D341Med (cell line): Measurements from ENCODE around the gene PPP1R13L.
A peak's percentile ranks its signal among the peaks of the same experiment; 100 is the strongest.
"Not testable (repeated sequence)": the region's sequence is repeated elsewhere in the genome, so short reads cannot be mapped to it uniquely, and the experiment has no call there.

Experiments used
- DNase-seq: peaks from one replicate; pipeline ENCODE4 v3.0.0; 2012; ENCODE audit warnings: low spot score

The PPP1R13L gene

DNA sequence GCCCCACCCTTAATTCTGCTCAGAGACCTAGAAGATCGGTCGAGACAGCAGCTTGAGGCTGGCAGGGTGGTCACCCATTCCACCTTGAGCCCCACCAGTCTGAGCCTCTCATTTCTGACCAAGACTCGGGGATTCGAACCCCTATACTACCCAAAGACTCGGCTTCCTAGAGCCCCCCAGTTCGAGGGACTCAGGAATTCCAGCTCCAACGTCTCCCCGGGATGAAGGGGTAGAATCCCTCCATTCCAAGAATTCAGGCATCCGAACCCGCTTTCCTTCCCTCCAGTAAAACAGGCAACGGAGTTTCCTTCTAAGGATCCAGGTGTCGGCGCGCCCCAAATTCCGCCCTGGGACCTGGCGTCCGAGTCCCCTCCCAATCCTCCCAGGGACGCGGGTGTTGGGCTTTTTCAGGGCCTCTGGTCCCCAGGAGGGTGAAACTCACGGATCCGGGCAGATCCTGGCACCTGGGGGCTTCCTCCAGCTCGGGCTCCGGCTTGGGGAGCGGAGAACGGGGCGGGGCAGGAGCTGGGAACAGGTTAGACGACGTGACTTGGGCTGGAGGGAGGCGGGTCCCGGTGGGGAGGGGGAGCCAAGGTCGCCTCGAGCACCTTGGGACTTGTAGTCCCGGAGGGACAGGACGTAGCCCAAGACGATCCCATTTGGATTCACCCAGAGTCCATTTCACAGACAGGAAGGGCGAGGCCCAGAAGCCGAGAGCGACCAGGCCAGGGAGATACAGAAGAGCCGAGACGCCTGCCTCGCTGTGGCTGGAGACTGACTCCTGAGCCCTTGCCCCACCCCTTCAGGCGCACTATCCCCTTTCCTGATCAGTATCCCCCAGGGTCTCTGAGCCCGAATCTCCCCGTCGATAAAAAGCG lies at the start of gene PPP1R13L:
Gene PPP1R13L, minus strand, starts transcription at position 513 of the 878 bp plus-strand sequence. CDS start 6,751 bp downstream, outside the sequence.
- DNase-seq, result peak; percentile 87

DNA sequence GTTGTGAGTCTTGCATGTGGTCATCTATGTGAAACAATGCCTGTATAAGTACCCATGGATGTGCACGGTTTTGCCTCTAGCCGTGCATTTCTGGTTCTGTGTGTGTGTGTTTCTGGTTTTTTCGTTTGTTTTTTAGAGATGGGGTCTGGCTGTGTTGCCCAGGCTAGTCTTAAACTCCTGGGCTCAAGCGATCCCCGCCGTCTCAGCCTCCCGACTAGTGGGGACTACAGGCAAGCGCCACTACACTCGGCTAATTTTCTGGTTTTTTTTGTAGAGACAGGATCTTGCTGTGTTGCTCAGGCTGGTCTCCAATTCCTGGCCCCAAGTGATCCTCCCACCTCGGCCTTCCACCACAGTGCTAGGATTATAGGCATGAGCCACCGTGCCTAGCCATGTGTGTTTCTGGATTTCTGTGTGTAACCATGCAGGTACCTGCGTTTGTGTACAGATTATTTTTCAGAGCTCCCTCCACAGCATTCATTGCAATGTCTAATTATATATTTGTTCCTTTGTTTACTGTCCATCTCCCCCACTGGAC lies 47.0 kb upstream of the PPP1R13L start:
- DNase-seq, result no peak

DNA sequence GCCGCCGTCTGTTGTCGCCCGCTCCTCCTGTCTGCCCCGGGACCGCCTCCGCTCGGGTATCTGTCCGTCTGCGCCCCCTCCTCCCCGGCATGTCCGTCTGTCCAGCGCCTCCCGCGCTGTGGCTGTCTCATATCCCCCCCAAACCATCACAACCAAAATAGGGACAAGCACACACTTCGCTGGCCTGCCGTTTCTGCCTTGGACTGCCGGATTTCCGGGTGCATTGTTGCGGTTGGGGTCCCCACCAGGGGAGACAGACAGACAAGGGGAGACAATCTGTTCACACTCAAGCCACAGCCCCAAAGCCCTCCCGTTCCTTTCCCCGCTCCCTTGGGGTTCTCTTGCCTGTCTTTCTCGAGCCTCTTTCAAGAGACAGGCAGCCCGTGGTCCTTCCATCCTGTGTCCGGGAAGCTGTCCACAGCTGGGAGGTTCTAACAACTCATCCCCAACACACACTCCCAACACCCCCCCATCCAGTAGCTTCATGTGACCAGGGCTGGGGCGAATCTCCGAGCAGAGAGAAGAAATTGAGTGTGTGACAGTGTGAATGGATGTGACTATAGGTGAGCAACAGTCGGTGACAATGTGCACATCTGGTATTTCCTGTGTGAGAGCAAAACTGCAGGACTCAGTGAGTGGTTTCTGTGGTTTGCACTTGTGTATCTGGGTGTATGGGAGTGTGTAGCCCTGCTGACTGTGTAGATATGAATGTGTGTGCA lies 46.4 kb upstream of the PPP1R13L start:
- no peak for DNase-seq

GRCh38 chr19:45450012-45450333 lies 45.1 kb upstream of the PPP1R13L start:
- DNase-seq, result no peak

DNA sequence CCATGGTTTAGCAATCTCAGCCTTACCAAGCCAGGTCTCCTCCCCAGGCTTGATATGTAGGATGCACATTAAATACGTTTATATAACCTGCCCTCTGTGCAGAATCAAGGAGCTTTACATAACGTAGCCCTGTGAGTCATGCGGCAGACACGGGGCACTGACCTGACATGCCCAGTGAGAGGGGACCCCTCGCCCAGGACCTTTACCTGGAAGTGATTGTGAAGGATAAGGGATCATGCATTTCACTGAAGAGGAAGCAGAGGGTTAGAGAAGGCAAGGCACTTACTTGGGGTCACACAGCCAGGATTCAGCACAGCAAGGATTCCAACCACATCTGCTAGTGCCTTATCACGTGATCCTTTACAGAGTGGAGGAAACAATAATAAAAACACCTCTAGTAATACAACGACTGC lies 44.0 kb upstream of the PPP1R13L start:
- DNase-seq, result no peak

DNA sequence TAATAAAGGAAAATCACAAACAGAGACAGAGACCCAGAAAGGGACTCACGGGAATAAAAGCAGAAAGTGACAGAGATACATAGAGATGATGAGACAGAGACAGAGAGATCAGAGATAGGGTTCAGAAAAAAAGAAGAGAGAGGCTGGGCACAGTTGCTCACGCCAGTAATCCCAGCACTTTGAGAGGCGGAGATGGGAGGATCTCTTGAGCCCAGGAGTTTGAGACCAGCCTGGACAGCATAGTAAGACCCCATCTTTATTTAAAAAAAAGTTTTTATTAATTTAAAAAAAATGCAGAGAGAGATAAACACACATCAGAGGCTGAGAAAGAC lies 43.5 kb upstream of the PPP1R13L start:
- DNase-seq, result no peak

- DNase-seq, result no peak
These were observed 42.1 kb upstream of the PPP1R13L start for GRCh38 chr19:45446944-45447343.

GRCh38 chr19:45446295-45446694 lies 41.4 kb upstream of the PPP1R13L start:
- no peak for DNase-seq

DNA sequence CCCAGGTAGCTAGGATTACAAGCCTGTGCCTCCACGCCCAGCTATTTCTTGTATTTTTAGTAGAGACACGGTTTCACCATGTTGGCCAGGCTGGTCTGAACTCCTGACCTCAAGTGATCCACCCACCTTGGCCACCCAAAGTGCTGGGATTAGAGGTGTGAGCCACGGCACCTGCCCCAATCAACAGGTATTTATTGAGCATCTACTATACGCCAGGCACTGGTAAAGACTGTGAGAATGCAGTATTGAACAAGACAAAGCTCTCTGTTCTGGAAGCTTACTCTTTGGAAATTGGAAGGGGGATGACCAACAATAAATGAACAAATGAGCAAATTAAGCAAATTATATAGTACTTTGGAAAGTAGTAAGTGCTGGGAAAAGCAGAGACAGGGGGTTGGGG lies 40.3 kb upstream of the PPP1R13L start:
- no peak for DNase-seq

DNA sequence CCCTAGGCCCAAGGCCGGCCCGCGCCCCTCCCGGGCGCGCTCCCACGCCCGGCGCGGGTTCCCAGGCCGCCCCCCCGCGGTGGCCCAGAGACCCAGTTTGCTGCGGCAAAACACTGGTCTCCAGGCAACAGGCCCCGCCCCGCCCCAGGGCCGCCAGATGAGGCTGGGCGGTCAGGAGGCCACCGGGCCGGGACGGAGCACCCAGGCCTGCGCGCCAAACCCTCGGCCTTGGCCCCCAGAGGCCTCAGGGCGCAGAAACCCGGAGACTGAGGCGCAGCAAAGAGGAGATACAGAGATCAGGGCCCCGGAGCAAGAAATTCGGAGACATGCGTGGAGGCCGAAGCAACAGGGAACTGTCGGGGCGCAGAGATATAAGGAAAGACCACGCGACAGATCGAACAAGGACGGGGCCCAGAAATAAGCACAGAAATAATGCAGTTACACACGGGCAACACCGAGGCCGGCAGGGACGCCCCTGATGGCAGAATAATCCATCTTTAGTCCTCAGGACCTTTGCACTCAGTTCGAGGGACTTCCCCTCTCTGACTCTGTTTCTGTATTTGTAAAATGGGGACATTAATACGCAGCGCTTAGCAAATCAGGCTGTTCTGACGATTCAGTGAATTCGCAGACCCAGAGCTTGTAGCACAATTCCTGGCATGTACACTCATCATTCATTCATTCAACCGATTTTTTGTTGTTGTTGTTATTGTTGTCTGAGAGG lies 39.6 kb upstream of the PPP1R13L start:
- peak; percentile 88 for DNase-seq

GRCh38 chr19:45443462-45444317 lies 38.8 kb upstream of the PPP1R13L start:
- DNase-seq, result peak; percentile 90

- DNase-seq, result no peak
These were observed 38.1 kb upstream of the PPP1R13L start for GRCh38 chr19:45442778-45443461.

- DNase-seq, result no peak
These were observed 37.5 kb upstream of the PPP1R13L start for GRCh38 chr19:45442408-45442777.

DNA sequence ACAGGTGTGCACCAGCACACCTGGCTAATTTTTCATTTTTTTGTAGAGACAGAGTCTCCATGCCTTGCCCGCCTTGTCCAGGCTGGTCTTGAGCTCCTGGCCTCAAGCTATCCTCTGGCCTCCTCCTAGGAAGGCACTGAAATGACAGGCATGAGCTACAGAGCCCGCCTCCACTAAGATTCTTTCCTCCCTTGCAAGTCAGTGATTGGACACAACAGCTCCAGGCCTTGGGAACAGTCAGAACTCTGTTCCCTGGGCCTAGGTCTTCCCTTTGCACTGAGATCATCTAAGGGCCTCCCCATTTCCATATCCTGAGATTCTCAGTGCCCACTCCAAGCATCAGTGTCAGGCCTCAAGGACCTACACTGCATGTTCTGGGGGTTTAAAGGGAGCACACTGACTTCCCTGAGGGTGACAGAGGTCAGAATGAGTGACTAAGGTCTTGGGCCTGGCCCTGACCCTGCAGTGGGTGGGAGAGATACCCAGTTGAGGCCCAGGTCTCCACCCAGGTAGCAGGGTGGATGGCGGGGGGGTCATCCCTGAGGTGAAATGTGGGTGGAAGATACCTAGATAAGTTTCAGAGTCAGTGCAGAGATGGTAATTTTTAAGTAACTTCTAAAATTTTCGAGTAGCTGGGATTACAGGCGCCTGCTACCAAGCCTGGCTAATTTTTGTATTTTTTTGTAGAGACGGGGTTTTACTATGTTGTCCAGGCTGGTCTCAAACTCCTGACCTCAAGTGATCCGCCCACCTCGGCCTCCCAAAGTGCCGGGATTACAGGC lies 36.2 kb upstream of the PPP1R13L start:
- DNase-seq, result no peak

DNA sequence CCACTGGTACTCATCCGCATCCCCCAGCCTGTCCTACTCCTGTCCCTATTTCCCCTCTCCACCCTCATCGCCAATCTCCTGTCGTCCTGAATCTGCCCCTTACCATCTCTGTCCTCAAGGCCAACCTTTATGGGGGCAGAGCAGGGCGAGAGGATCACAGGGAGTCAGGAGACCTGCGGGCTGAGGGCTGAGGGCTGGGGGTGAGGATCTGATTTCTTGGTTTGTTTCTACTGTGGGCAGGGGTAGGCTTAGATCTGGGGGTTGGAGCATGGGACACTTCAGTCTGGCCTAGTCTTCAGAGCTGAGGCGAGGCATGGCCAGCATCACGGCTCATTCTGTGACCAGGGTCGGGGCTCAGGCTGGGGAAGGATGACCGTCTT lies 35.4 kb upstream of the PPP1R13L start:
- DNase-seq, result no peak

GRCh38 chr19:45439569-45440258 lies 34.8 kb upstream of the PPP1R13L start:
- DNase-seq, result peak; percentile 89

GRCh38 chr19:45439190-45439568 lies 34.3 kb upstream of the PPP1R13L start:
- no peak for DNase-seq

DNA sequence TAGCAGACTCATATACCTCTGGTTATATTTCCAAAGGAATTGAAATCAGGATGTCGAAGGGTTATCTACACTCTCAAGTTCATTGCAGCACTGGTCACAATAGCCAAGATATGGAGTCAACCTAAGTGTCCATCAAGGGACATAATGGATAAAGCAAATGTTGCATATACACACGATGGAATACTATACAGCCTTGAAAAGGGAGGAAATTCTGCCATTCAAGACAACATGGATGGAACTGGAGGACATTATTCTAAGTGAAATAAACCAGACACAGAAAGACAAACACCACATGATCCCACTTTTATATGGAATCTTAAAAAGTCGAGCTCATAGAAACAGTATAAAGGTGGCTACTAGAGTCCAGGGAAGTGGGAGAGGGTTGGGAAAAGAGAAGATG lies 32.5 kb upstream of the PPP1R13L start:
- no peak for DNase-seq

DNA sequence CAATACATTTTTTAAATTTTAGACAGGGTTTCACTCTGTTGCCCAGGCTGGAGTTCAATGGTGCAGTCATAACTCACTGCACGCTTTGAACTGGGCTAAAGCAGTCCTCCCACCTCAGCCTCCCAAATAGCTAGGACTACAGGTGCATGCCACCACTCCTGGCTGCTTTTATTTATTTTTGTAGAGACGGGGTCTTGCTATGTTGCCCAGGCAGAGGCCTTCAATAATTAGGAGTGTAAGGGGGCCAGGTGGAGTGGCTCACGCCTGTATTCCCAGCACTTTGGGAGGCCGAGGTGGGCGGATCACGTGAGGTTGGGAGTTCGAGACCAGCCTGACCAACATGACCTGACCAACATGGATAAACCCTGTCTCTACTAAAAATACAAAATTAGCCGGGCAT lies 27.7 kb upstream of the PPP1R13L start:
- not testable (repeated sequence) for DNase-seq

DNA sequence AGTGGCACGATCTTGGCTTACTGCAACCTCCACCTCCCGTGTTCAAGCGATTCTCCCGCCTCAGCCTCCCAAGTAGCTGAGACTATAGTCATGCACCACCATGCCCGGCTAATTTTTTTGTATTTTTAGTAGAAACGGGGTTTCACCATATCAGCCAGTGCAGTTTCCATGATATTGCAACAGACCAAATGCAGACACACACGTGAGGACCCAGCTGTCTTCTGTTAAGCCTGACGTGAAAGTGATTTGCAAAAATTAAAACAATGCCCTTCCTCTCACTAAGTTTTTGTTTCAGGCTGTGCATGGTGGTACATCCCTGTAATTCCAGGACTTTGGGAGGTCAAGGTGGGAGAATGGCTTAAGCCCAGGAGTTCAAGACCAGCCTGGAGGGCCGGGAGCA lies 26.1 kb upstream of the PPP1R13L start:
- not testable (repeated sequence) for DNase-seq
